Smooth muscle cell (in vitro differentiated cells): ENCODE results near the gene BLOC1S1. TPM values are rescaled to one million over a fixed set of nuclear protein-coding genes. Genes with fewer than 3 reads are reported as not detected.

Experiments
- DNase-seq: peaks from one replicate; lab custom pipeline; 2025; ENCODE audit not compliant: unreplicated experiment; lab: John Stamatoyannopoulos, UW
- H2AFZ ChIP-seq: fragments of 200-600 bp; sonication (generic); 2 replicates; pipeline ENCODE4 v1.6.0; 2016; ENCODE audit warnings: antibody characterized with exemption, low read depth, mild to moderate bottlenecking
- H3F3A ChIP-seq: fragments of 200-600 bp; sonication (generic); 2 replicates; pipeline ENCODE4 v1.6.0; 2017; ENCODE audit warnings: antibody characterized with exemption, low read depth
- H3K27ac ChIP-seq: fragments of 200-600 bp; sonication (generic); 2 replicates; pipeline ENCODE4 v1.5.1; 2016; ENCODE audit warnings: low read depth, mild to moderate bottlenecking
- H3K27me3 ChIP-seq: fragments of 200-600 bp; sonication (generic); 2 replicates; pipeline ENCODE4 v1.6.1; 2016; ENCODE audit warnings: low read depth, mild to moderate bottlenecking
- H3K36me3 ChIP-seq: fragments of 200-600 bp; sonication (generic); 2 replicates; pipeline ENCODE4 v1.5.1; 2016; ENCODE audit warnings: low read depth
- H3K4me1 ChIP-seq: fragments of 200-600 bp; sonication (generic); 2 replicates; pipeline ENCODE4 v1.5.1; 2016; ENCODE audit warnings: low read depth
- H3K4me2 ChIP-seq: fragments of 200-600 bp; sonication (generic); 2 replicates; pipeline ENCODE4 v1.6.0; 2016; ENCODE audit warnings: mild to moderate bottlenecking
- H3K4me3 ChIP-seq: fragments of 200-600 bp; sonication (generic); 2 replicates; pipeline ENCODE4 v1.5.1; 2016; ENCODE audit warnings: mild to moderate bottlenecking
- H3K79me2 ChIP-seq: fragments of 200-600 bp; sonication (generic); 2 replicates; pipeline ENCODE4 v1.6.0; 2016; ENCODE audit warnings: low read depth, mild to moderate bottlenecking
- H3K9ac ChIP-seq: fragments of 200-600 bp; sonication (generic); 2 replicates; pipeline ENCODE4 v1.6.0; 2016; ENCODE audit warnings: low read depth
- H3K9me3 ChIP-seq: fragments of 200-600 bp; sonication (generic); replicated peaks from 2 replicates; pipeline ENCODE4 v1.5.1; 2016; ENCODE audit warnings: low read depth
- H4K20me1 ChIP-seq: fragments of 200-600 bp; sonication (generic); 2 replicates; pipeline ENCODE4 v1.6.0; 2016; ENCODE audit warnings: low read depth
- WGBS: methylation state at CpG from one replicate; pipeline ENCODE4 v1.1.7; 2016; ENCODE audit warnings: low lambda C conversion rate; 5-methylcytosine and 5-hydroxymethylcytosine counted together
- polyA plus RNA-seq: library from polyadenylated mRNA; unstranded; fragments of >200 nt; fragmentation: Nextera tagmentation; extraction: Ambion mirVana; gene quantifications from 2 replicates; pipeline ENCODE4 v1.2.1, GENCODE V29; 2016
- total RNA-seq: library from RNA; depleted of rRNA; stranded (reverse); fragments of >200 nt; gene quantifications from 2 replicates; pipeline ENCODE4 v1.2.3, GENCODE V29; 2014
- TF ChIP-seq, protein P1 (sequence below): fragments of 200-600 bp; sonication (generic); IDR thresholded peaks from 2 replicates; pipeline ENCODE4 v1.5.1; 2017; ENCODE audit warnings: borderline replicate concordance, mild to moderate bottlenecking, antibody characterized with exemption; ENCODE audit not compliant: insufficient read depth, poor library complexity, severe bottlenecking

Gene BLOC1S1
- total and polyA plus RNA-seq, 2 experiments from 2014 or later = 146 to 150 TPM

DNA sequence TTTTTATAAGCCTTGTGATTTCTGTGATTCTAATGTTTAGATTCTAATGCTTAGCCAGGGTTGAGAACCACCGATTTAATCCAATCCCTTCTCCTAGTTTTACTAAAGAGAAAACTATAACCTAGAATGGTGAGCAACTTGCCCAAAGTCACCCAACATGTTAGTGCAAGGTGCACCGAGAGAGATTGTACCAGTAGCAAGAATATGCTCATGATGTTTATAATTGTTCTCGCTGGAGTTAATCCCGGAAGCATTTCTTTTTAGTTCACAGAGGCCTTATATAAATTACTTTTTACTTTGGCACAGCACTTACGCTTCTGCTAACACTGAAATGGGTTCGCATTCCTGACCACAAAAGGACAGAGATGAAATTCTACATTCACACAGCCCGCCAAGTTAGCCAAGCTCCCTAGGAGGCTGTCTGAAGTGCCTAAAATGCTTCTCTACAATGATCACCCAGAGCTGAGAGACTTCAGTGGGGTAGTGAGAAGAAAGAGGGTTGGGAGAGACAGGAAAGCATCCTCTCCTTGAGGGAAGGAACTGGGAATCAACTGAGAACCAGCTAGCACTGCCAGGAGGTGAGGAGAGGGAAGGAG is 579 bp upstream of the BLOC1S1 start:
- H3F3A ChIP-seq = peaks cover 6% of the 10 kb centered on the region
- H3K27me3 ChIP-seq = peaks cover 24% of the 10 kb centered on the region
- H2AFZ ChIP-seq = peak overlapping the region; percentile 99
- no peaks in the 10 kb centered on the region for H3K79me2 ChIP-seq
- H3K4me2 ChIP-seq = peak overlapping the region; percentile 94
- H3K9me3 ChIP-seq = no peaks in the 10 kb centered on the region
- peaks cover 28% of the 10 kb centered on the region for H3K4me1 ChIP-seq
- TF ChIP-seq, protein P1, sequence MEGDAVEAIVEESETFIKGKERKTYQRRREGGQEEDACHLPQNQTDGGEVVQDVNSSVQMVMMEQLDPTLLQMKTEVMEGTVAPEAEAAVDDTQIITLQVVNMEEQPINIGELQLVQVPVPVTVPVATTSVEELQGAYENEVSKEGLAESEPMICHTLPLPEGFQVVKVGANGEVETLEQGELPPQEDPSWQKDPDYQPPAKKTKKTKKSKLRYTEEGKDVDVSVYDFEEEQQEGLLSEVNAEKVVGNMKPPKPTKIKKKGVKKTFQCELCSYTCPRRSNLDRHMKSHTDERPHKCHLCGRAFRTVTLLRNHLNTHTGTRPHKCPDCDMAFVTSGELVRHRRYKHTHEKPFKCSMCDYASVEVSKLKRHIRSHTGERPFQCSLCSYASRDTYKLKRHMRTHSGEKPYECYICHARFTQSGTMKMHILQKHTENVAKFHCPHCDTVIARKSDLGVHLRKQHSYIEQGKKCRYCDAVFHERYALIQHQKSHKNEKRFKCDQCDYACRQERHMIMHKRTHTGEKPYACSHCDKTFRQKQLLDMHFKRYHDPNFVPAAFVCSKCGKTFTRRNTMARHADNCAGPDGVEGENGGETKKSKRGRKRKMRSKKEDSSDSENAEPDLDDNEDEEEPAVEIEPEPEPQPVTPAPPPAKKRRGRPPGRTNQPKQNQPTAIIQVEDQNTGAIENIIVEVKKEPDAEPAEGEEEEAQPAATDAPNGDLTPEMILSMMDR = no peak
- no peaks in the 10 kb centered on the region for H4K20me1 ChIP-seq
- H3K9ac ChIP-seq = peak overlapping the region; percentile 93
- peak overlapping the region; percentile 22 for H3K27ac ChIP-seq
- no peaks in the 10 kb centered on the region for H3K36me3 ChIP-seq
- WGBS = 79% methylated on average over 7 of the region's 7 CpGs
- DNase-seq = no peak
- H3K4me3 ChIP-seq = peak overlapping the region; percentile 92

DNA sequence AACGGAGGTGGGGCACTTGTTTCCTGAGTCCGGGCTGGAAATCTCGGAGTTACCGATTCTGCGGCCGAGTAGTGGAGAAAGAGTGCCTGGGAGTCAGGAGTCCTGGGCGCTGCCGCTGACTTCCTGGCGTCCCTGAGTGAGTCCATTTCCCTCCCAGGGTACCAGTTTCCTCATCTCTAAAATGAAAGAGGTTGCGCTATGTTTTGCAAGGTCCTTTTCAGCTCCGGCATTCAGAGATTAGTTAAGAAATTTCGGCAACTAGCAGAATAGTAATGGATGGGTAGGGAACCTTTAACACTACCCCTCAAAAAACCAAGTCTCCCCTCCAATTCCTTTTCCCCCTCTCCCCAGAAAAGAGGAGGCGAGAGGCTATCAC is 724 bp downstream of the BLOC1S1 start:
- H3F3A ChIP-seq = peaks cover 6% of the 10 kb centered on the region
- 6% methylated on average over 13 of the region's 13 CpGs for WGBS
- H3K36me3 ChIP-seq = no peaks in the 10 kb centered on the region
- H3K27ac ChIP-seq = peak overlapping the region; percentile 86
- peak overlapping the region; percentile 92 for H3K4me3 ChIP-seq
- H3K79me2 ChIP-seq = no peaks in the 10 kb centered on the region
- peak overlapping the region; percentile 99 for H2AFZ ChIP-seq
- H4K20me1 ChIP-seq = peaks cover 4% of the 10 kb centered on the region
- peaks cover 28% of the 10 kb centered on the region for H3K4me1 ChIP-seq
- DNase-seq = no peak
- H3K27me3 ChIP-seq = peaks cover 16% of the 10 kb centered on the region
- no peaks in the 10 kb centered on the region for H3K9me3 ChIP-seq
- TF ChIP-seq, protein P1 = no peak
- peak overlapping the region; percentile 94 for H3K4me2 ChIP-seq
- H3K9ac ChIP-seq = peak overlapping the region; percentile 93

DNA sequence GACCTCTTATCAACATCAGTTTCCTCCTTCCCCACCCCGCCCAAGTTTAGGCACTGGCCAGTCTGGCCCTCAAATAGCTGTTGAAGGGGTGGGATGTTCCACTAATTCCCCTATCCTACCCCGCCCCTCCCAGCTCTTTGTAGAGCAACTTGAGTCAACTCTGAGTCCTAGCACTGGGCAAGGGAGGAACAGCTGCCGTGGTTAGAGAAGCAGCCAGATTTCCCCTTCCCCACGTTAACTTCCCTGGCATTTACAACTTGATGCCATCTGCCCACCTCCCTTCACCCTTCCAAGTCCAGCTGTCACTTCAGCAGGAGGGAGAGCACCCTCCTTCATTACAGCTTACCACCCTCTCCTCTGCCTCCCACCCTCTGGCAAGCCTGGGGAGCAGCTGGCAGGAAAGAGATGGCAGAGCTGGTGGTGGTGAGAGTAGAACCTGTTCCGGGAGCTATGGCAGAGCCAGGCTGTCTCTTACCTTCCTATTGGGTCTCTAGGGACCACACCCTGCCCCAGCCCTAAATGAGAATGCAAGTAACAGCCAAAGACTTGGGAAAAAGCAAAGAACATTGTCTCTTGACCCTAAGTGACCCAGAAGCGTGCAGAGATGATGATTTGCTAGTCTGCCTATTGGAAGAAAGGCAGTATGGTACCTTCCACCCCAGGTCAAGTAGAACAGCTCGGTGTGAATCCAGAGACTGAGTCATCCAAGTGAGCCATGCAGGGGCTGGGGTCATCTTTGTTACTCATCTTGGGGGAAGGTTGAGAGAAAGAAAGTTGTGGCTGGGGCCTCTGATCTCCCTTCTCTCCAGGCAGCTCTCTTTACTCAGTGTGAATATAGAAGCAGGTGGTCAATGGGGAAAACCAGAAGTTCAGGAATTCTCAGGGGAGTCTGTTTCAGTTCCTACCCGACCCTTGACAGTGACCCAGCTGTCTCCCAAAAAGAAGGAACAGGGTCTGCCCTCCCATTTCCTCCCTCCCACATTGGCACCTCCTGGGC is 1.5 kb downstream of the BLOC1S1 start:
- no peaks in the 10 kb centered on the region for H3K36me3 ChIP-seq
- peaks cover 4% of the 10 kb centered on the region for H4K20me1 ChIP-seq
- H3K9ac ChIP-seq = no peak overlapping the region
- peak overlapping the region; percentile 36 for H3K27ac ChIP-seq
- H3K4me3 ChIP-seq = peak overlapping the region; percentile 92
- no peak overlapping the region for H2AFZ ChIP-seq
- peaks cover 11% of the 10 kb centered on the region for H3F3A ChIP-seq
- DNase-seq = no peak
- peak overlapping the region; percentile 94 for H3K4me2 ChIP-seq
- peaks cover 28% of the 10 kb centered on the region for H3K4me1 ChIP-seq
- H3K9me3 ChIP-seq = no peaks in the 10 kb centered on the region
- no peaks in the 10 kb centered on the region for H3K79me2 ChIP-seq
- peaks cover 9% of the 10 kb centered on the region for H3K27me3 ChIP-seq
- WGBS = 48% methylated on average over 8 of the region's 8 CpGs
- TF ChIP-seq, protein P1 = no peak
